Measurements from ENCODE around the gene DYDC1. TPM values are rescaled to one million over a fixed set of nuclear protein-coding genes. Genes with fewer than 3 reads are reported as not detected.

The DYDC1 gene
- total and polyA plus RNA-seq, 2 experiments from 2014 or later, result not detected

- no peak overlapping the region for H3K4me3 Mint-ChIP-seq
- H3K27ac ChIP-seq (ENCODE audit: low read depth), result no peak overlapping the region
These were observed 23.6 kb upstream of the DYDC1 start for GRCh38 chr10:80380185-80380584.

More at GRCh38 chr10:80380185-80380584, 23.6 kb upstream of the DYDC1 start:
- DNase-seq (ENCODE audit: low spot score) (no peak), ATAC-seq (no peak)
- no peaks in the 10 kb centered on the region for H3K9me2 ChIP-seq (ENCODE audit: insufficient read depth)
- Mint-ChIP-seq H3K9me3 (no peaks in the 10 kb centered on the region), H3K27ac (no peak overlapping the region), H3K27me3 (ENCODE audit: insufficient read depth, low read depth, poor library complexity) (peaks cover 2% of the 10 kb centered on the region), H3K4me1 (peaks cover 5% of the 10 kb centered on the region; the same call in 2 of the 3 replicates), H3K36me3 (ENCODE audit: low read depth) (no peaks in the 10 kb centered on the region)
- no peaks in the 10 kb centered on the region for H3F3A ChIP-seq (replicated peaks; ENCODE audit: low read depth)
- H3K36me3 ChIP-seq (ENCODE audit: insufficient read depth), result no peaks in the 10 kb centered on the region
- H3K79me2 ChIP-seq (replicated peaks; ENCODE audit: insufficient read depth), result no peaks in the 10 kb centered on the region
- H3K4me3 ChIP-seq, result no peak overlapping the region
- H3K27me3 ChIP-seq (ENCODE audit: insufficient read depth), result no peaks in the 10 kb centered on the region
- no peaks in the 10 kb centered on the region for H4K20me1 ChIP-seq (replicated peaks; ENCODE audit: insufficient read depth)
- no peak overlapping the region for H2AFZ ChIP-seq
- no peaks in the 10 kb centered on the region for H3K4me1 ChIP-seq (ENCODE audit: insufficient read depth)
- H3K4me2 ChIP-seq, result no peak overlapping the region
- no peak for TF ChIP-seq ZNF462 (CRISPR knock-in tag; IDR thresholded peaks at IDR 0.05)
- TF ChIP-seq REST (IDR thresholded peaks at IDR 0.05; ENCODE audit: unreplicated experiment), result no peak
- TF ChIP-seq CTCF (conservative IDR thresholded peaks at IDR 0.05; ENCODE audit: low read depth in 2 of 2), result no peak

Measured in GM23338 (cell line).